HG03342 (cell line): ENCODE measurements around the gene THUMPD3.

Source experiments
- ATAC-seq: cut with Tn5 transposase; IDR thresholded peaks from one replicate; pipeline ENCODE4 v1.9.1; 2021; ENCODE audit warnings: mild to moderate bottlenecking, moderate library complexity; ENCODE audit not compliant: unreplicated experiment

THUMPD3 gene

DNA sequence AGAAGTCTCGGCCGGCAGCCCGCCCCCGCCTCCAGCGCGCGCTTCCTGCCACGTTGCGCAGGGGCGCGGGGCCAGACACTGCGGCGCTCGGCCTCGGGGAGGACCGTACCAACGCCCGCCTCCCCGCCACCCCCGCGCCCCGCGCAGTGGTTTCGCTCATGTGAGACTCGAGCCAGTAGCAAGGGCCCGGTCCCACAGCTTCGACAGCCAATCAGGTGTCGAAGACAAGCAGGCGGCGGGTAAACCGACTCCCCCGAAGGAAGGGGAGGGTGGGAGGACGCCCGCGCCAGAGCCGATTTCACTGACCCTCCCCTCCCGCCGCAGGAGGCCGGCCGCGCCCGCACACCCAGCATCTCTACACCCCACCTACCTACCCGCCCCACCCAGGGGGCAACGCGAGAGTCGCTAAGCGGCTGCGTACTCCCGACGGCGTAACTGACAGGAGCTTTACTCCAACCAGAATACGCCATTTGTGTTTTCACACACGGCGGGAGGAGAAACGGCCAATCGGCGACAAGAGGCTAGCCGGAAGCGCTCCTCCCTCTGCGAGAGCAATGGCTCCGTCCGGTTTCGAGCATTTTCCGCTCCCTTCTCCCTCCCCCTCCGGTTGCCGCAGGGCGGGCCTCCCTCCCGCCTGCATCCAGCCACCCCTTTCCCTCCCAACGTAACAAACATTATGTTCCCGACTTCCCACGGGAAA, 33.9 kb downstream of the THUMPD3 start:
- peak; percentile 62 for ATAC-seq

DNA sequence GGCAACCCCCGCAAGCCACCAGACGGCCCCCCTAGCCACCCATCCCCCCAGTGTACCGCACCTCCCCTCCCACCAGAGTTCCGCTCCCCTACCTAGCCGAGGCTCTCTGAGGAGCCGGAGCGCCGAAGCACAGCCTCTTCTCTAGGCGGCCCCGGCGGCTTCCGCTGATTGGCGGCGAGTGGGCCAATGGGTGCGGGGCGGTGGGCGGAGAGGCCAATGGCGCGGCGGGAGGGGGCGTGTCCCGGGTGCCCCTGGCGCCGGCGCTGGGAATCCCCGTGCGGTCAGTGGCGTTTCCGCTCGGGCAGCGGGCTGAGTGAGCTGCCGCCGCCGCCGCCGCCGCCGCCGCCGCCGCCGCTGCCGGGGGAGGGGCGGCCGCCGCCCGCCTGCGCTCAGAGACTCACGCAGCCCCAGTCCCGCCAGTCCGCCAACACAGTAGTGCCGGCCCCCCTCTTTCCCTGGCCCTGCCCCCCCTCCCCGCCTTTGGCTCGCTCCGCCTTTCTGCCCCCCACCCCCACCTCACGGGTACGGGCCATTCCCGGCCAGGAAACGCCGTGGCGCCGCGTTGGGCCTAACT, 34.6 kb downstream of the THUMPD3 start, which contains the start of gene SETD5:
Gene SETD5 (plus strand): TSS at position 284 of the 574 bp plus-strand sequence. CDS start 31,324 bp downstream, outside the sequence.
- peak; percentile 55 for ATAC-seq

DNA sequence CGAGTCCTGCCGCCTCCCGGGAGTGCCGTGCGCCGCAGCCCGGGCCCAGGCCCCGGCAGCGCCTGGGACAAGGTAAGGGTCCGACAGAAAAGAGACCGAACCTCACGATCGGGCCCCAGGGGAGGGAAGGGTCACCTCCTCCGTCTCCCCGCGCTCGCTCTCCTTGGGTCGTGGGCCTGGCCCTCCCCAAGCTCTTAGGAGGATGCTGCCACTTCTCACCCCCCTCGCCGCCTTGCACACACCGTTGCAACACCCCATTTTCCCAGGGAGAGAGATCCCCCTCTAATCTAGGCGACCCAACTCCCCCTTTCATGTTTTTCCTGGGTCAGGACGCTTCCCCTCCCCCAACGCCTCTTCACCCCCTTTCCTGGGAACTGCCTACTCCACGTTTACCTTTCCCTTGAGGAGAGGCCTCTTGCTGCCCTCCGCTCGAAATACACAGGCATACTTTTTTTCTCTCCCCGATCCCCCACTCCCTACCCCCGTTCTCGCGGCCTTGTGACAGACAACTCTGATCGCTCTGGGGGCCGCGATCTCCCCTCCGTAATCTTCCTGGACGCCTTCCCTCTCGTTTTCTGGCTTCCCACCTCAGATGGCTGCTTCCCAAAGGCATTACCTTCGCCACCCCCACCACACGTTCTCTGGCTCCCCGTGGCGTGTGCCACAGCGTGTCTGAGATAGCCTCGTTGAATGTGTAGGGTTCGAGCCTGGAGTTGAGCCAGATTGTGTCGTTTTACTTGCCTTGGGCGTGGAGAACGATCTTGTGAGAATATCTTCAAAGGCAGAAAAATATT, 35.2 kb downstream of the THUMPD3 start:
- ATAC-seq, result no peak

DNA sequence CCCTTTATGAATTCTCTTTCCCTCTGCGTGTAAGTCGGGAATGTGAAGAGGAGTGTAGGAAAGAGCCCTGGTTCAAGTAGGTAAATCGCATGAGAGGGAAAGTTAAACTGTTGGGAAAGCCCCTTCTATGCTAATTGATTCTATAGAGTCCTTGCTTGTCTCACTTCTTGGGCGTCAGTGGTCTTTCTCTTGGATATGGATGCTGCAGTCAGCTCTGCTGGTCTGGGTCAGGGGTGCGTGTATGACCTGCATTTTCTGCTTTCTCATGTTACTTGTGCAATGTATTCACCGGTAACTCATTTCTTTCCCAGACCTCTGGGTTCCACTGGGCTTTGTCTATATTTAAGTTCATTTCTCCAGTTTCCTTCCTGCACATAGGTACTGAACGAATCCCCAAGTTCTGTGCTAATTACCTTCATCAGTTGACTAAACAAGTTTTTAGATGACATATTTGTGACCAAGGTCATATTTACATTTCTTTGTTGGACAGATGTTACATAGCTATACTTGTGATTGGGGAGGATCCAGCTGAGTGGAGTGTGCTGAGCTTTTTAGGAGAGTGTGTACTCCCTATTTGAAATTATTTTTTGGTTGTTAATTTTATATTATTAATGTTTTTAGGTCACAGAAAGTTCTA, 36.0 kb downstream of the THUMPD3 start:
- no peak for ATAC-seq

DNA sequence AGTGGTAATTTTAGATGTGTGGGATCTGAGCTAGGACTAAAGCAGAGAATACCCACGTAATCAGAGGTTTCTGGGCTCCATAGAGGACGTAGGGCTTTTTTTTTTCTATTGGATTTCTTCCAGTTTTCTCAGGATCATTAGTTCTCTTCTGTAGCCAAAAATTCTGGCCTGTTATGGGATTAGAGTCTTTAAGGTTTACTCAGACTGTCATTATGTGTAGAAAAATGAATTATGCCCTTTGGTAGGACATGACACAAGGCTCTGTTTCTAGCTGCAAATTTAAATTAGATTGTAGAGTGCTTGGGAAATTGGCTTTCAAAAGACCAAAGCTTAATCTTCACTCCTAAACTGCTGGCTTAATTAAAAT, 36.5 kb downstream of the THUMPD3 start:
- no peak for ATAC-seq

DNA sequence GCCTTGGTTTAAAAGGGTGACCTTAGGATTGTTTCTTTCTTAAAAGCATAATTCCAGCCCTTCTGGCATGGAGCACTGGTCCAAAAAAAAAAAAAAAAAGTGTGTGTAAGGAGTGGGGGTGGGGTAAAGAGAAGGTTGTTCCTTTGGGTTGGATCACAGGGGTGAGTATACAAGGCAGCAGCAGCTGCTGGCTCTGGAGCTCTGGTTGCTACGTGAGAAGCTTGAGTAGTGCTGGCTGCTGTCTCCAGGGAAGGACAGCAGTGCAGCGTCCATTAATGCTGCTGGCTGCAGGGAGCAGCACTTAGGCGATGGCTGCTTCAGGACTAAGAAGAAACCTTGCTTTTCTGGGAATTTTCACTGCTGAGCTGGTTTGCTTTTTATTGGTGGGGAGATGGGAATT, 36.9 kb downstream of the THUMPD3 start:
- no peak for ATAC-seq

DNA sequence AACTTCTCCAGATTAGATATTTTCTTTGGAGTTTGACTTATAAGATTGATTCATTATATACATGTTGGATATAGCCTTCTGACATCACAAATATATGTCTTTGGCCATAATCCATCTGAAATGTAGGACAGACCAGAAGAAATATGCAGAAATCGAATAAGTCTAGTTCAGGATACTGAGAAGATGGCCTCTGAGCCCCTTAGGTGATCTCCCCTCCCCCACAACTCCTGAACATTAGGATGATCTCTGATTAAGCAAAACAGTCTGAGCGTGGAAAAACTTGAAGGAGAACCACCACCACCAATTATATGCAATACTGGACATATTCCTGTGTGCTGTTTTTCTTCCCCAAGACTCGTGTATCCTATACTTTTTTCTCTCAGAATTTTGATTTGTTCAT, 37.8 kb downstream of the THUMPD3 start:
- ATAC-seq, result no peak

DNA sequence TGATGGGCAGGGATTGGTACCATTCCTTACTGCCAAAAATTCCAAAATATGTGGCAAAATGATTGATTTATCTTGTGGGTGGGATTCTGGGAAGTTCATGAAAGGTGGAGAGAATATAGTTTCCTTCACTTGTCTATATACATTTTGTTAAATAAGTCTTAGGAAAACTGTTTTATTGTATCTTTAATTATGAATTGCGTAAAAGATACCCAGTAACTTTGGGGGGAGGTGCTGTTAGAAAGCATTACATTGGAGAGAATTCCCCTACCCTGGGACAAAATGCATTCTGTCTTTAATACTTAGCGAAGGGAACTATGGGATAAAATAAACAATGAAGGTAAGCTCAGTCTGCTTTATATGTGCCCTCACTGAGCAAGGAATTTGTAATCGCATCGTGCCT, 39.1 kb downstream of the THUMPD3 start:
- no peak for ATAC-seq

DNA sequence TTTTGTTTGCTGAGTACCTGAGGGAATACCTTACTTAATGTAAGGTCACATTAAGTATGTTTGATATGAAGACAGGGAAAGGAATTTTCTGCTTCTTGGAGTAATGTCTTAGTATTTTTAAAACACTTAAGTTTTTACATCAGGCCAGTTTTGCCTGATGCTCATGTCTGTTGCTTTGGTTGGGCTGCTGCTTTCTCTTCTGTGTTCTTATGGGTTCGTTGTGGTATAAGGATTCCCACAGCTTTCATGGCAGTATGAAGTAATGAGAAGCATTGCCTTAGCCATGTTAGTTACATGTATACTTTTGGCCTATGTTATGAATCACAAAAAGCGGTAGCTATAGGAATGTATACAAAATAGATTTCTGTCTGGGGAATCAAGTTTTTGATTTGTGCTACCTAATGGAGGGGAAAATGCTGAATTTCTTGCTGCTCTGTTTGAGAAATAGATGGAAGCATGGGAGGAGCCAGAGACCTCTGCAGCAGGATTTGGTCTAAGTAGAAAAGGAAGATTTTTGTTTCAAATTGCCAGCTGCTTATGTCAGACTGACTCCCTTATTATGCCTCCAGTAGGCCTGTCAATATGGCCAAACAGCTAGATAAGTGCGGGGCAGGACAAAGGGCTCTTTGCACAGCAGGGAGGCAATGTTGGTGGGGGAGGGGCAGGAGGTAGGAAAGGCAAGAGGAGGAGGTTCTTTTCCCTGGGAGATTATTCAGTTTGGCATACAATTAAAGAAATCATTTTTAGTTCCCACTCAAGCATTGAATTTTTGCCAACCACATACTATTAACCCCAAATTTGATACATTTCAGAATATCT, 39.8 kb downstream of the THUMPD3 start:
- no peak for ATAC-seq

DNA sequence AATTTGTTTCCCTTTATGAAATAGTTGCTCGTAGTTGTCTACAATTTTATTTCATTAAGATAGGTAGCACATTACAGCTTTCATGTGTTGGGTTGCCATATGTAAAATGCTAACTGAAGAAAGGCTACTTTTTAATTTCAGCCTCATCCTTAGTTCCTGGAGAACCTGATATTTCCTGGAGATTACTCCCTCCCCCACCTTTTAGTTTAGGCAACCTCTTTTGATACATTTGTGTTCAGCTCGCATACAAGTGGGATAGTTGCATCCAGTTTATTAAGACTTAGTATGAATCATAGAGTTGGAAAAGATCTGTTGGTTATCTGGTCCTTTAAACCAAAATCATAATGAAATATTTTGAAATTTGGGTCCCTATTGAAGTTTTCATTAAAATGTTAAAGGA, 40.6 kb downstream of the THUMPD3 start:
- no peak for ATAC-seq

DNA sequence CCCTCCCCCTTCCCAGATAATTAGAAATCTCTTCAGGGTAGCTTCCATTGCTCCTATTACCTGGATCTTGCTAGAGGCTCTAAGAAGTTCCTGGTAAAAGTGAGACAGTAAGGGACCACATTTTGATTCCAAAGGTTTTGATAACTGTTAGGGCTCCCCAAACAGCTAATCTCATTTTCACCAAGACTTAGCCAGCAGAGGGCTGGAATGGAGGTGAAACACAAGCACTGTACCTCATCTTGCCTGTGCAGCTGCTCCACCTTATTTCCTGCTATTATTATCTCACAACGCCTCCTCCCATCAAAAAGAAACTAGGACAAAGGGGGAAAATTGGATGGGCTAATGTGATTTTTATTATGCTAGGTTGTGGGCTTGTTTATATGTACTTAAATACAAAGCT, 41.8 kb downstream of the THUMPD3 start:
- ATAC-seq, result no peak

DNA sequence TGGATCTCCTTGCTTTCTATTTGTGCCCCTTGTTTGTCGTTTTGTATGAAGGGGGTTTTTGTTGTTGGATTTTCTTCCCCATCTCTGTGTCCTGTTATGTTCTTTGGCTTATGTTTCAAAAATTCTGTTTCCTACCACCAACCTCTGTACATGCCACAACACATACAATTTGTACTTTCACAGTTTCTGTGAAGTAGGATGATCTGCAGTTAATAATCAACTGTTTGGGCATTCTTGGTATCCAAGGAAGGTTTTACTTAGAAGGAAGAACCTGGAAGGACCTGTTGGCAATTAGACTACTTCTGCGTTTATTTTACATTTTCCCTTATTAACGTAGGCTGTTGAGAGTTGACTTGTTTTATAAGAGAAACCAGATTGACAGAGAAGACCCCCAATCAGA, 42.9 kb downstream of the THUMPD3 start:
- no peak for ATAC-seq

DNA sequence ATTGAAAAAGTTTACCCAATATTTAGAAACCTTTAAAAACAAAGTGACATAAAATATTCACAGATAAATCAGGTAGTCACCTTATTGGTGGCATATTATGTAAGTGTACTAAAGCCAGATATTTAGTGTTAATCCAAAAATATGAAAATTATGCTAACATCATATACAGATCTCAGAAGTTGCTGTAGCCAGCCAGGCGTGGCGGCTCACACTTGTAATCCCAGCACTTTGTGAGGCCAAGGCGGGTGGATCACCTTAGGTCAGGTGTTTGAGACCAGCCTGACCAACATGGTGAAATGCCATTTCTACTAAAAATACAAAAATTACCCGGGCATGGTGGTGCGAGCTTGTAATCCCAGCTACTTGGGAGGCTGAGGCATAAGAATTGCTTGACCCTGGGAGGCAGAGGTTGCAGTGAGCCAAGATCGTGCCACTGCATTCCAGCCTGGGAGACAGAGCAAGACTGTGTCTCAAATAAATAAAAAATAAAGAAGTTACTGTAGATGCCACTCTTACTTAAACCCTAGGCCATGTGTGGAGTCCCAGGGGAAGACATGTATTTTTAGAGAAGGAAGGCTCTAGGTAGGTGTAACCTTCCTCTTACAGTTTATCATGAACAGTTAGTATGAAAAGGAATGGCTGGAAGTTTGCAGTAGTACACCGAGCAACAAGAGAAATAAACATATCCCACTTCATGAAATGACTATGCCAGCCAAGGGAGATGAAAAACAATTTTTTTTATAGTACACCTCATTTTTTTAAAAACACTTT, 44.2 kb downstream of the THUMPD3 start:
- ATAC-seq, result no peak

DNA sequence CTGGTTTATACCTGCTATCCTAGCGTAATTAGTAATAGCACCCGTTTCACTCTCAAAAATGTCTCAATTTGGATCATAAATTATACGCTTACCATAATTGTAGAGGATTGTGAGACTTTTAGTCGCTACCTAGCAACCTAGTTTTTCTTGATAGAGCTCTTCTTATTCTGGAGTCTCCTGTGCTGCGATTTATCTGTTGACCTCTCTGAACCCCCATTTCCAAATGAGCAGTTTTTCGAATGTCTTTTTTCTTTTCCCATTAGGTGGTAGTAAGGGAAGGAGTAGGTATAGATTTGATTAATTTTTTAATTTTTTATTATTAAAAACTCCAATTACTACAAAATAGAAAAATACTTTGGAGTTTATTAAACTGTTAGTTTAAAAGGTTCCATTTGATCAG, 45.2 kb downstream of the THUMPD3 start:
- ATAC-seq, result no peak

DNA sequence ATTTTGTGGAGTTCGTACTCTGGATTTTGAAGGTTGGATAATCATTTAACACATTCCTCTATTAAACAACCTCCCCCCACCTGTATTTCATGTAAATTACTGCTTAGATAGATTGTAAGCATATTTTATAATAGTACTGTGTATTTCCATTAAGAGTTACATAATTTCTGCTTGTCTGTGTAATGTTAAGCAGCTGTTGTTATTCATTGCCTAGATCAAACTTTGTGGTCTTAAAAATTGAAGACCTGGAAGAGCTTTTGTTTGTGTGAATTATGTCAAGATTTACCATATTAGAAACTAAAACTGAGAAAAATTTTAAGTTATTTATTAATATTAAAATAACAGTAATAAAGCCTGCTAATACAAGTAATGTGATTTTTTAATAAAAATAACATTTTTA, 45.7 kb downstream of the THUMPD3 start:
- ATAC-seq, result no peak

DNA sequence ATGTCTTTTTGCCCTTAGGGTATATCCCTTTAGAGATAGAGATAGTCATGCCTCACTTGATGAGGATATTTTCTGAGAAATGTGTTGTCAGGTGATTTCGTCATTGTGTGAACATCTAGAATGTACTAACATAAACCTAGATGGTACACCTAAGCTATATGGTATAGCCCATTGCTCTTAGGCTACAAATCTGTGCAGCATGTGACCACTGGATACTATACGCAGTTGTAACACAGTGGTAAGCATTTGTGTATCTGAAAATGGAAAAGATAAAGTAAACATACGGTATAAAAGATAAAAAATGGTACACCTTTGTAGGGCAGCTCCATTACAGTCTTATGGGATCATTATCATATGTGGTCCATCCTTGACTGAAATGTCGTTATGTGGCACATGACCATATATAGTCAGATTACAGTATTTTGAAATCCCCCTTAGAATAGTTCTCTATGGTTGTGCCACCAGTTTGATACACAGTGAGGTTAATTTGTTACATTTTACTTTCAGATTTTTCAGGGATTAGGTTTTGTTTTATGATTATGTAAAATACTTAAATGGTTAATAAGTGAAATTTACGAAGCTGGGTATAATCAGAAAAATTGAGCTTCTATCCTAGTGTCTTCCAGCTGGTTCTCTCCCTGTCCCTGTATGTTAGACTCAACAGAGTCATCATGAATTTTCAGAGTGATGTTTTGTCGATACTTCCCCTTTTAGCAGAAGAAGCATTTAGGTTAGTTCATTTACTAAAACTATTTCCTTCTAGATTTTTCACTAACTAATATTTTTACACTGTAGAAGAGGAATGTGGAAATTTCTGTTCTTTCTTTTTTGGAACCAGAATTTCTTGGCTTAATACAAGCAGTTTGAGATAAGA, 47.4 kb downstream of the THUMPD3 start:
- no peak for ATAC-seq

DNA sequence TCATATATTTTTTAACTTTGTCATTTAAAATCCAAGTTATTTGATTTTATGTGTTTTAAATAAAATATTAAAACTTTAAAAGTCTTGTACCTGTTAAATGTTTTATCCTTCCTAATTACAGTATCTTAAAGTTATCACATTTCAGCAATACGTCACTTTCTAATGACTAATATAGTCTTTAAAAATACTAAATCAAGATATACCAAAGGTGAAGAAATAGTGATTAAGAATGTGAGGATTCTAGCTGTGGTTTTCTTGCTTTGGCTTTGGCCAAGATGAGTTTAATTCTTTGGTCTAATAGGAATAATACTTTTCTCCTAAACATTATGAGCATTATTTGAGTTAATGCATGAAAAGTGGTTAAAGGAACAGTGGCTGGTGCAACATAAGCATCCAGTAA, 48.4 kb downstream of the THUMPD3 start:
- ATAC-seq, result no peak

DNA sequence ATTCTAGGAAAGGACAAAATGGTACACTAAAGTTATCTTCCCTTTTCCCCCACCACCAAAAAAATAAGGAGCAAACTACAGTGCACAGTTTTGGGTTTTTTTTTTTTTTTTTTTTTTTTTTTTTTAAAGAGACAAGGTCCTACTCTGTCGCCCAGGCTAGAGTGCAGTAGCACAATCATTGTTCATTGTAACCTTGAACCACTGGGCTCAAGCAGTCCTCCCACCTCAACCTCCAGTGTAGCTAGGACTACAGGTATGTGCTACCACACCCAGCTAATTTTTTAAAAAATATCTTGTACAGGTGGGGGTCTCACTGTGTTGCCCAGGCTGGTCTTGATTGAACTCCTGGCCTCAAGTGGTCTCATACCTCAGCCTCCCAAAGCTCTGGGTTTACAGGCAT, 49.4 kb downstream of the THUMPD3 start:
- no peak for ATAC-seq

DNA sequence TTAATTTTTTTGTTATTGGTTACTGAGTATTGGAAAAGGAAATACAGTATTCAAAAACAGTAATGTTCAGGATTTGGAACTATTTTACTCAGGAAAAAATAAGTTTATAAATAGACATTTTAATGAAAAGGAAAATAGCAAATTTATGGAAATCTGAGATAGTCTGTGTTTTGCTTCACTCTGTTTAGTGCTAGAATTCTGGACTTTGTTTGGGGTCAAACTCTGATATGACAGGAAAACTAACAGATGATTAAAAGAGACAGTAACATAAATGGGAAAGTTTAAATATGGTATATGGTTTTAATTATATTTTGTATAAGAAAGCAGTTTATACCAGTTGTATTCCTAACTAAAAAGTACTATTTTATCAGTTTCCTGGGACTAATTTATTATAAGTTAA, 52.0 kb downstream of the THUMPD3 start:
- no peak for ATAC-seq
